Uterus (tissue), 2 donors: ENCODE results near the gene CYP26B1.

ENCODE experiments used
- CTCF ChIP-seq, 4 experiments: fragments of 200-600 bp in 2 of 4; fragments of 450-650 bp in 2 of 4; sonication (generic) in 2 of 4; IDR thresholded peaks; one replicate each; pipeline ENCODE4 v1.5.1; 2016 to 2019; ENCODE audit warnings: antibody characterized with exemption in 4 of 4, mild to moderate bottlenecking in 2 of 4, moderate library complexity in 1 of 4
- POLR2A ChIP-seq, 2 donors: fragments of 450-650 bp; IDR thresholded peaks; one replicate each; pipeline ENCODE4 v1.6.1; 2016; ENCODE audit warnings: antibody characterized with exemption in 2 of 2, mild to moderate bottlenecking in 1 of 2, moderate library complexity in 1 of 2

GRCh38 chr2:72118386-72118785 is 29.3 kb downstream of the CYP26B1 start:
- TF ChIP-seq POLR2A (IDR thresholded peaks at IDR 0.05) (no peak), CTCF (IDR thresholded peaks at IDR 0.05) (no peak)
